Spleen (tissue), 11 donors: ENCODE results near the gene SPATS2. TPM values are rescaled to one million over a fixed set of nuclear protein-coding genes. Genes with fewer than 3 reads are reported as not detected.

Experiments used
- DNase-seq: peaks from one replicate; pipeline ENCODE4 v3.0.0-alpha.2; 2020
- H3K27ac ChIP-seq, 8 donors: fragments of 200-600 bp; sonication (generic) in 7 of 8; 1 replicate in 4 of 8; 2 replicates in 4 of 8; pipeline versions ENCODE4 v1.5.0 to v1.8.0; 2016 to 2021; ENCODE audit warnings: inconsistent platforms in 4 of 8, mild to moderate bottlenecking in 4 of 8, moderate library complexity in 1 of 8
- H3K27me3 ChIP-seq, 7 donors: fragments of 200-600 bp; sonication (generic) in 6 of 7; replicated peaks in 1 of 7; 1 replicate in 4 of 7; 2 replicates in 3 of 7; pipeline versions ENCODE4 v1.5.0 to v1.8.0; 2016 to 2021; ENCODE audit warnings: inconsistent platforms in 3 of 7, mild to moderate bottlenecking in 1 of 7
- H3K36me3 ChIP-seq, 6 donors: fragments of 200-600 bp; sonication (generic) in 5 of 6; 1 replicate in 4 of 6; 2 replicates in 2 of 6; pipeline versions ENCODE4 v1.5.0 to v1.8.0; 2016 to 2021; ENCODE audit warnings: inconsistent platforms in 2 of 6
- H3K4me1 ChIP-seq, 6 donors: fragments of 200-600 bp; sonication (generic) in 5 of 6; 1 replicate in 3 of 6; 2 replicates in 3 of 6; pipeline versions ENCODE4 v1.5.0 to v1.8.0; 2016 to 2021; ENCODE audit warnings: inconsistent platforms in 3 of 6
- H3K4me3 ChIP-seq, 8 donors: fragments of 200-600 bp; sonication (generic) in 7 of 8; 1 replicate in 4 of 8; 2 replicates in 4 of 8; pipeline versions ENCODE4 v1.5.0 to v1.8.0; 2016 to 2021; ENCODE audit warnings: inconsistent platforms in 4 of 8, mild to moderate bottlenecking in 4 of 8, moderate library complexity in 2 of 8
- H3K9me3 ChIP-seq, 8 donors: fragments of 200-600 bp; sonication (generic) in 7 of 8; 1 replicate in 4 of 8; 2 replicates in 4 of 8; pipeline versions ENCODE4 v1.5.0 to v1.8.0; 2016 to 2021; ENCODE audit warnings: inconsistent platforms in 4 of 8
- POLR2A ChIP-seq, 3 donors: fragments of 450-650 bp; IDR thresholded peaks; one replicate each; pipeline ENCODE4 v1.5.1; 2017; ENCODE audit warnings: antibody characterized with exemption in 3 of 3, mild to moderate bottlenecking in 1 of 3
- POLR2AphosphoS5 ChIP-seq, 3 donors: sonication (generic); formaldehyde crosslinking; IDR thresholded peaks; one replicate each; pipeline ENCODE4 v1.5.1; 2017; ENCODE audit warnings: antibody characterized with exemption in 3 of 3
- WGBS, 5 donors: extraction: QIAGEN DNeasy Blood & Tissue Kit in 3 of 5; methylation state at CpG; one replicate each; pipeline versions ENCODE4 v1.1.5 to v1.1.7; 2013 to 2018; 5-methylcytosine and 5-hydroxymethylcytosine counted together
- intact Hi-C: fragments of 100-400 bp; cut with DNase I; formaldehyde crosslinking; loops from one replicate; pipeline ENCODE4 v1.15.0; 2023; ENCODE audit warnings: low total_unique reads
- polyA plus RNA-seq, 3 donors: library from polyadenylated mRNA; stranded (reverse); fragments of 200-250 nt; gene quantifications; one replicate each; pipeline ENCODE4 v1.2.1, GENCODE V29; 2013
- total RNA-seq, 7 donors: library from RNA; depleted of rRNA in 3 of 7; stranded (reverse); fragments of >200 nt in 3 of 7; fragmentation: NEBNext Ultra II Directional in 4 of 7; extraction: Animal tissue kit (Norgen Biotek cat#: 25700) in 4 of 7; gene quantifications; one replicate each; pipeline versions ENCODE4 v1.1.0 to v1.2.1, GENCODE V29; 2016 to 2021
- TF ChIP-seq, protein P1 (sequence below), 11 experiments: fragments of 200-600 bp in 7 of 11; fragments of 450-650 bp in 4 of 11; sonication (generic) in 4 of 11; IDR thresholded peaks in 8 of 11; conservative IDR thresholded peaks in 3 of 11; 1 replicate in 7 of 11; 2 replicates in 4 of 11; pipeline versions ENCODE4 v1.4.0 to v1.8.0; 2016 to 2021; ENCODE audit warnings: antibody characterized with exemption in 11 of 11, inconsistent platforms in 4 of 11, mild to moderate bottlenecking in 1 of 11
- donor health status: healthy with polysubstance abuse.
- donor health status: DM: no; HTN: no; CAD: no; lungs with moderate emphysema.
- donor health status: DM: no; HTN: no; CAD: no.
- donor health status: Bipolar disorder and iron deficiency.
- donor health status: healthy.
- donor health status: DM: no; HTN: no; CAD: no.
- donor health status: DM: yes; HTN: yes; CAD: no.

The SPATS2 gene
- total and polyA plus RNA-seq, 10 donors = 7.1 to 27.0 (median 19.0) TPM

DNA sequence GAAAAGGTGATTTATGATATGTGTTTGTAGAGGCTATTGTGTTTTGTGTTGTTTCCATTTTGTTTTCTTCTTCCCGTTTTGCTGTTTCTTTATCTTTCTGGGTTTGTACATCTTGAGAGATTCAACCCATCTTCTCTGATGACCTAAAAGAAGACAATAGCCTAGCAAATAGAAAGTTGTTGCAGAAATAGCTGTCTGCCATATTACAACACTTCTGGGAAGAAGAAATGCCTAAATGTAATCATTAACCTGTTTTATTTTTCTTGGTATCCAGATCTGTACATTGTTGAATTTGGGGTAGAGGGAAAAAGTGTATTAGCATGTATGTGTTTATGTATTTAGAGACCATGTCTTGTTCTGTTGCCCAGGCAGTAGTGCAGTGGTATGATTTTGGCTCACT, 50.3 kb downstream of the SPATS2 start:
- Histone ChIP-seq H3K4me1 (no peaks in the 10 kb centered on the region), H3K27ac (no peak overlapping the region), H3K27me3 (no peaks in the 10 kb centered on the region), H3K36me3 (no peaks in the 10 kb centered on the region), H3K9me3 (no peaks in the 10 kb centered on the region), H3K4me3 (no peak overlapping the region)
- intact Hi-C loops = no loop called here
- 90 to 96% (median 93%) methylated on average over 1 of the region's 1 CpG for WGBS, 5 donors
- TF ChIP-seq, protein P1, sequence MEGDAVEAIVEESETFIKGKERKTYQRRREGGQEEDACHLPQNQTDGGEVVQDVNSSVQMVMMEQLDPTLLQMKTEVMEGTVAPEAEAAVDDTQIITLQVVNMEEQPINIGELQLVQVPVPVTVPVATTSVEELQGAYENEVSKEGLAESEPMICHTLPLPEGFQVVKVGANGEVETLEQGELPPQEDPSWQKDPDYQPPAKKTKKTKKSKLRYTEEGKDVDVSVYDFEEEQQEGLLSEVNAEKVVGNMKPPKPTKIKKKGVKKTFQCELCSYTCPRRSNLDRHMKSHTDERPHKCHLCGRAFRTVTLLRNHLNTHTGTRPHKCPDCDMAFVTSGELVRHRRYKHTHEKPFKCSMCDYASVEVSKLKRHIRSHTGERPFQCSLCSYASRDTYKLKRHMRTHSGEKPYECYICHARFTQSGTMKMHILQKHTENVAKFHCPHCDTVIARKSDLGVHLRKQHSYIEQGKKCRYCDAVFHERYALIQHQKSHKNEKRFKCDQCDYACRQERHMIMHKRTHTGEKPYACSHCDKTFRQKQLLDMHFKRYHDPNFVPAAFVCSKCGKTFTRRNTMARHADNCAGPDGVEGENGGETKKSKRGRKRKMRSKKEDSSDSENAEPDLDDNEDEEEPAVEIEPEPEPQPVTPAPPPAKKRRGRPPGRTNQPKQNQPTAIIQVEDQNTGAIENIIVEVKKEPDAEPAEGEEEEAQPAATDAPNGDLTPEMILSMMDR (IDR thresholded peaks at IDR 0.05 in 8 of 11, conservative IDR thresholded peaks at IDR 0.05 in 3 of 11) = no peak
- no peak for TF ChIP-seq POLR2A (IDR thresholded peaks at IDR 0.05)
- no peak for TF ChIP-seq POLR2AphosphoS5 (IDR thresholded peaks at IDR 0.05)
- DNase-seq = no peak

DNA sequence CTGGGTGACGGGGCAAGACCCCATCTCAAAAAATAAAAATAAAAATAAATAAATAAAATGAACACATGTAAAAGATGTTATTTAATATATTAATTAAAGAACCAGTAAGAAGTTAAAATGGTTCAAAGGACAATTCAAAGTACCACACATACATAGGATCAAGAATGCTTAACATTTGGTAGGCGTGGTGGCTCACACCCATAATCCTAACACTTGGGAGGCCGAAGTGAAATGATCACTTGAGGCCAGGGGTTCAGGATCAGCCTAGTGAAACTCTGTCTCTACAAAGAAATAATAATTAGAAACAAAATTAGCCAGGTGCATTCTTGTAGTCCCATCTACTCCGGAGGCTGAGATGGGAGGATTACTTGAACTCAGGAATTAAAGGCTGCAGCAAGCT, 53.3 kb downstream of the SPATS2 start:
- H3K9me3 ChIP-seq = no peaks in the 10 kb centered on the region
- 92 to 100% (median 96%) methylated on average over 4 of the region's 4 CpGs for WGBS, 5 donors
- intact Hi-C loops = no loop called here
- H3K36me3 ChIP-seq = peaks cover 0 to 7% (median 0%) of the 10 kb centered on the region in 6 donors
- no peak overlapping the region for H3K4me3 ChIP-seq
- DNase-seq = no peak
- H3K4me1 ChIP-seq = no peaks in the 10 kb centered on the region
- no peaks in the 10 kb centered on the region for H3K27me3 ChIP-seq
- TF ChIP-seq POLR2A (IDR thresholded peaks at IDR 0.05) (no peak), POLR2AphosphoS5 (IDR thresholded peaks at IDR 0.05) (no peak)
- TF ChIP-seq, protein P1 (IDR thresholded peaks at IDR 0.05 in 8 of 11, conservative IDR thresholded peaks at IDR 0.05 in 3 of 11) = no peak
- no peak overlapping the region for H3K27ac ChIP-seq

DNA sequence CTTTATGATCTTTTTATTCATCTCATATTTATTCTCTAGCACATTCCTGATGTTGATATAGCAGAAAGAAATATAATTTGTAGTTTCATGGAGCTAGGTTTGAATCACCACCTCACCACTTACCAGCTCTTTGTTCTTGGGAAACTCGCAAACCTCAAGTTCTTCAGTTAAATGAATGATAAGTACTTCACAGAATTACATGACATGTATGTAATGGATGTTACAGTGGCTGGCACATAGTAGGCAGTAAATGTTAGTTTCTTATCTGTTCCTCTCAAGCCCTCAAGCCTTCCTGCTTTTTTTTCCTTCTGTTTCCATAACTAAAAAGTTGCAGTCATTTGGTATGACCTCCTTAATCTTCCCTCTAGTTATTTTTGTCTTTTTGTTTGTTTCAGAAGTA, 54.9 kb downstream of the SPATS2 start:
- Histone ChIP-seq H3K9me3 (no peaks in the 10 kb centered on the region), H3K27ac (no peak overlapping the region), H3K27me3 (no peaks in the 10 kb centered on the region), H3K4me3 (no peak overlapping the region), H3K36me3 (peaks cover 0 to 9% (median 0%) of the 10 kb centered on the region in 6 donors), H3K4me1 (no peaks in the 10 kb centered on the region)
- intact Hi-C loops = no loop called here
- DNase-seq = no peak
- WGBS, 5 donors = 89 to 97% (median 94%) methylated on average over 1 of the region's 1 CpG
- TF ChIP-seq POLR2A (IDR thresholded peaks at IDR 0.05) (no peak), POLR2AphosphoS5 (IDR thresholded peaks at IDR 0.05) (no peak)
- TF ChIP-seq, protein P1 (IDR thresholded peaks at IDR 0.05 in 8 of 11, conservative IDR thresholded peaks at IDR 0.05 in 3 of 11) = no peak

DNA sequence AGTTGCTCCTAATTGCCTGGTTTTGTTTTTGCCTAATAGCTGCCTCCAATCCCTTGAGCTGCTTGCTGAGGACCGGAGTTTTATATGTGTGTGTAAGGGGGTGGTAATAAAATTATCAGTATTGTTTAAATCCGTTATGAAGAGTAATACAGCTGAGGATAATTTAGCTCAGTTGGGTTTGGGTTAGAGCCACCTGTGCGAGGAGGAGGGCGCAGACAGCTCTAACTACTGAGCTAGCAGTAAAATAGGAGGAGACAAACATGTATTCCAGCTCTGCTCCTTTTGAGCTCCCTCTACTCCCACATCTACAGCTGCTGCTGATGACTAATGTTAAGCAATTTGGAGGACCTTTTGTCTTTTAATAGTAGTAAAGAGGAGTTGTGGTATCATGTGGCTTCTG, 61.5 kb downstream of the SPATS2 start:
- Histone ChIP-seq H3K9me3 (no peaks in the 10 kb centered on the region), H3K27me3 (no peaks in the 10 kb centered on the region), H3K4me3 (no peak overlapping the region), H3K36me3 (peaks cover 0 to 9% (median 0%) of the 10 kb centered on the region in 6 donors), H3K27ac (peak overlapping the region in 4 of 8 donors; percentile 13 to 66 (median 52)), H3K4me1 (peaks cover 0 to 18% (median 15%) of the 10 kb centered on the region in 6 donors)
- TF ChIP-seq POLR2A (IDR thresholded peaks at IDR 0.05) (no peak), POLR2AphosphoS5 (IDR thresholded peaks at IDR 0.05) (no peak)
- TF ChIP-seq, protein P1 (IDR thresholded peaks at IDR 0.05 in 8 of 11, conservative IDR thresholded peaks at IDR 0.05 in 3 of 11) = no peak
- DNase-seq = no peak
- 61 to 94% (median 83%) methylated on average over 4 of the region's 4 CpGs for WGBS, 5 donors
- intact Hi-C loops = no loop called here
